Measurements from ENCODE around the gene SLC39A9.
"Not testable (repeated sequence)": the region's sequence is repeated elsewhere in the genome, so short reads cannot be mapped to it uniquely, and the experiment has no call there.

Gene SLC39A9

GRCh38 chr14:69370061-69370460 is 28.4 kb upstream of the SLC39A9 start:
- no peak for DNase-seq

GRCh38 chr14:69372146-69372545 is 26.3 kb upstream of the SLC39A9 start:
- no peak for DNase-seq

GRCh38 chr14:69373104-69373503 is 25.4 kb upstream of the SLC39A9 start:
- no peak for DNase-seq

- DNase-seq, result no peak
These were observed 24.3 kb upstream of the SLC39A9 start for GRCh38 chr14:69374235-69374634.

- DNase-seq, result no peak
These were observed 23.3 kb upstream of the SLC39A9 start for GRCh38 chr14:69375182-69375581.

GRCh38 chr14:69375722-69376121 is 22.8 kb upstream of the SLC39A9 start:
- DNase-seq, result no peak

- no peak for DNase-seq
These were observed 22.1 kb upstream of the SLC39A9 start for GRCh38 chr14:69376439-69376838.

GRCh38 chr14:69378274-69378673 is 20.2 kb upstream of the SLC39A9 start:
- no peak for DNase-seq

- DNase-seq, result no peak
These were observed 11.2 kb upstream of the SLC39A9 start for GRCh38 chr14:69387311-69387710.

GRCh38 chr14:69391400-69391799 is 7.1 kb upstream of the SLC39A9 start:
- DNase-seq, result not testable (repeated sequence)

- DNase-seq, result no peak
These were observed 6.0 kb upstream of the SLC39A9 start for GRCh38 chr14:69392481-69392880.

- DNase-seq, result no peak
These were observed 2.6 kb upstream of the SLC39A9 start for GRCh38 chr14:69395929-69396328.

- DNase-seq, result peak; percentile 60
These were observed 322 bp downstream of the SLC39A9 start for GRCh38 chr14:69398818-69399210.

GRCh38 chr14:69399750-69400149 is 1.3 kb downstream of the SLC39A9 start:
- no peak for DNase-seq

- no peak for DNase-seq
These were observed 1.7 kb downstream of the SLC39A9 start for GRCh38 chr14:69400154-69400553.

- DNase-seq, result no peak
These were observed 3.3 kb downstream of the SLC39A9 start for GRCh38 chr14:69401841-69402240.

- DNase-seq, result no peak
These were observed 6.0 kb downstream of the SLC39A9 start for GRCh38 chr14:69404478-69404877.

- DNase-seq, result no peak
These were observed 6.4 kb downstream of the SLC39A9 start for GRCh38 chr14:69404883-69405282.

- DNase-seq, result no peak
These were observed 7.3 kb downstream of the SLC39A9 start for GRCh38 chr14:69405762-69406161.

GRCh38 chr14:69408331-69408960 is 10.0 kb downstream of the SLC39A9 start:
- no peak for DNase-seq

- DNase-seq, result no peak
These were observed 15.0 kb downstream of the SLC39A9 start for GRCh38 chr14:69413483-69413882.

- DNase-seq, result not testable (repeated sequence)
These were observed 17.6 kb downstream of the SLC39A9 start for GRCh38 chr14:69416087-69416486.

- DNase-seq, result no peak
These were observed 24.8 kb downstream of the SLC39A9 start for GRCh38 chr14:69423279-69423678.

GRCh38 chr14:69424149-69424923 is 25.8 kb downstream of the SLC39A9 start:
- DNase-seq, result no peak

GRCh38 chr14:69427596-69427995 is 29.1 kb downstream of the SLC39A9 start:
- DNase-seq, result no peak

Measured in stimulated activated naive CD4-positive, alpha-beta T cell treated with Interleukin-2 at 50 U/mL for 16 hours (primary cell).